BLaER1 (cell line): ENCODE data around the gene DYNLT4.
"Not testable (repeated sequence)": the region's sequence is repeated elsewhere in the genome, so short reads cannot be mapped to it uniquely, and the experiment has no call there.

Source experiments
- H3K27ac ChIP-seq: shearing (Covaris generic); formaldehyde crosslinking; 2 replicates; pipeline ENCODE4 v1.8.1; 2022
- H3K27me3 ChIP-seq: shearing (Covaris generic); formaldehyde crosslinking; 2 replicates; pipeline ENCODE4 v1.8.1; 2022
- H3K36me3 ChIP-seq: shearing (Covaris generic); formaldehyde crosslinking; 2 replicates; pipeline ENCODE4 v1.8.1; 2022
- H3K4me1 ChIP-seq: shearing (Covaris generic); formaldehyde crosslinking; 2 replicates; pipeline ENCODE4 v1.8.1; 2022
- H3K4me2 ChIP-seq: shearing (Covaris generic); formaldehyde crosslinking; 2 replicates; pipeline ENCODE4 v1.8.1; 2022
- H3K4me3 ChIP-seq: shearing (Covaris generic); formaldehyde crosslinking; 2 replicates; pipeline ENCODE4 v1.8.1; 2022
- H3K9ac ChIP-seq: shearing (Covaris generic); formaldehyde crosslinking; 2 replicates; pipeline ENCODE4 v1.8.1; 2022
- H3K9me3 ChIP-seq: shearing (Covaris generic); formaldehyde crosslinking; 2 replicates; pipeline ENCODE4 v1.8.1; 2022
- H4K20me1 ChIP-seq: shearing (Covaris generic); formaldehyde crosslinking; 2 replicates; pipeline ENCODE4 v1.8.1; 2022
- Cebpa-rat ChIP-seq: shearing (Covaris generic); IDR thresholded peaks from 2 replicates; pipeline ENCODE4 v1.8.1; 2022

Gene DYNLT4

GRCh38 chr1:44803062-44803311, 4.2 kb downstream of the DYNLT4 start:
- Histone ChIP-seq H3K27ac (no peak overlapping the region), H3K4me3 (no peak overlapping the region), H3K9ac (no peak overlapping the region), H4K20me1 (no peaks in the 10 kb centered on the region), H3K36me3 (peaks cover 53% of the 10 kb centered on the region), H3K9me3 (no peaks in the 10 kb centered on the region), H3K27me3 (no peaks in the 10 kb centered on the region), H3K4me2 (peak overlapping the region; percentile 81; the same call in 1 of the 2 replicates), H3K4me1 (peaks cover 71% of the 10 kb centered on the region)
- TF ChIP-seq Cebpa-rat = no peak

GRCh38 chr1:44802306-44803061, 4.7 kb downstream of the DYNLT4 start:
- no peak overlapping the region for H3K27ac ChIP-seq
- no peak for TF ChIP-seq Cebpa-rat
- peaks cover 53% of the 10 kb centered on the region for H3K36me3 ChIP-seq
- no peaks in the 10 kb centered on the region for H3K9me3 ChIP-seq
- peak overlapping the region; percentile 28; the same call in 1 of the 2 replicates for H3K4me3 ChIP-seq
- peak overlapping the region; percentile 41 for H3K9ac ChIP-seq
- peak overlapping the region; percentile 81 for H3K4me2 ChIP-seq
- H4K20me1 ChIP-seq = no peaks in the 10 kb centered on the region
- H3K27me3 ChIP-seq = no peaks in the 10 kb centered on the region
- peaks cover 66% of the 10 kb centered on the region for H3K4me1 ChIP-seq

GRCh38 chr1:44801491-44802305, 5.5 kb downstream of the DYNLT4 start:
- Histone ChIP-seq H3K27ac (no peak overlapping the region), H3K27me3 (no peaks in the 10 kb centered on the region), H3K4me3 (peak overlapping the region; percentile 91; the same call in 1 of the 2 replicates), H3K9me3 (no peaks in the 10 kb centered on the region), H3K9ac (peak overlapping the region; percentile 41), H4K20me1 (no peaks in the 10 kb centered on the region), H3K4me2 (peak overlapping the region; percentile 81), H3K36me3 (peaks cover 50% of the 10 kb centered on the region), H3K4me1 (peaks cover 58% of the 10 kb centered on the region)
- no peak for TF ChIP-seq Cebpa-rat

DNA sequence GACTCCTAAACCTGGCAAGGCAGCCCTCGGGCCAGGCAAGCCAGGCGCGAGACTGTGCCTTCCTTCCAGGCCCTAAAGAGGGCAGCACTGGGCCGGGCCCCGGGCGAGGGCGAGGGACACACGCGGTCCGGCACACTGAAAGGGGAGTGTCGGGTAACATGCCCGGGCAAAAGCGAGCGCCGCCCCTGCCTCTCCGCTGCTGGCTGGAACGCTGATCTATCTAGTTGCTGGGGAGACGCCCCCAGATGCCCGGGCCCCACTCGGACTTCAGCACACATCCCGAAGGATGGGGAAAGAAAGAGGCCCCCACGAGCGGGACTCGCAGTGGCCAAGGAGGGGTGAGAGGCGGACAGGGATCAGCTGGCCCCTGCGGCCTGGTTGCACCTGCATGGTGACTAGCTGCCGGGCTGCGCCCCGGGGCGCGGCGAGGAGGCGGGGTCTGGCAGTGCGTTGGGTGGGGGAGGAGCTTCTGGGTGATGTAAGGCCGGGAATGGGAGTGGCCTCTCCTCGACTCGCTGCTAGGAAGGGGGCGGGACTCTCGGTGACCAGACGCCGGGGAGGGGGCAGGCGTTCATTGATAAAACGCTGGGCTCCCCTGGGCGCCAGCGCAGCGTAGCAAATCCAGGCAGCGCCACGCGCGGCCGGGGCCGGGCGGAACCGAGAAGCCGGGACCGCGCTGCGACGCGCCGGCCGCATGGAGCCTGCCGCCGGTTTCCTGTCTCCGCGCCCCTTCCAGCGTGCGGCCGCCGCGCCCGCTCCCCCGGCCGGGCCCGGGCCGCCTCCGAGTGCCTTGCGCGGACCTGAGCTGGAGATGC, 7.2 kb downstream of the DYNLT4 start, which contains the start of gene PLK3:
TSS of gene PLK3 (plus strand) at position 608 of the 815 bp plus-strand sequence. CDS start at position 695, 87 bp downstream.
- peak within 1 kb of the TSS; percentile 81 for H3K4me2 ChIP-seq
- TF ChIP-seq Cebpa-rat = peak; percentile 23; the same call in 1 of the 2 replicates
- H3K4me3 ChIP-seq = peak within 1 kb of the TSS; percentile 91
- H4K20me1 ChIP-seq = no peaks in the 10 kb centered on the region
- H3K36me3 ChIP-seq = peaks cover 32% of the 10 kb centered on the region
- H3K9ac ChIP-seq = peak within 1 kb of the TSS; percentile 94
- no peaks in the 10 kb centered on the region for H3K27me3 ChIP-seq
- H3K9me3 ChIP-seq = no peaks in the 10 kb centered on the region
- H3K4me1 ChIP-seq = peaks cover 42% of the 10 kb centered on the region
- peak within 1 kb of the TSS; percentile 93 for H3K27ac ChIP-seq

DNA sequence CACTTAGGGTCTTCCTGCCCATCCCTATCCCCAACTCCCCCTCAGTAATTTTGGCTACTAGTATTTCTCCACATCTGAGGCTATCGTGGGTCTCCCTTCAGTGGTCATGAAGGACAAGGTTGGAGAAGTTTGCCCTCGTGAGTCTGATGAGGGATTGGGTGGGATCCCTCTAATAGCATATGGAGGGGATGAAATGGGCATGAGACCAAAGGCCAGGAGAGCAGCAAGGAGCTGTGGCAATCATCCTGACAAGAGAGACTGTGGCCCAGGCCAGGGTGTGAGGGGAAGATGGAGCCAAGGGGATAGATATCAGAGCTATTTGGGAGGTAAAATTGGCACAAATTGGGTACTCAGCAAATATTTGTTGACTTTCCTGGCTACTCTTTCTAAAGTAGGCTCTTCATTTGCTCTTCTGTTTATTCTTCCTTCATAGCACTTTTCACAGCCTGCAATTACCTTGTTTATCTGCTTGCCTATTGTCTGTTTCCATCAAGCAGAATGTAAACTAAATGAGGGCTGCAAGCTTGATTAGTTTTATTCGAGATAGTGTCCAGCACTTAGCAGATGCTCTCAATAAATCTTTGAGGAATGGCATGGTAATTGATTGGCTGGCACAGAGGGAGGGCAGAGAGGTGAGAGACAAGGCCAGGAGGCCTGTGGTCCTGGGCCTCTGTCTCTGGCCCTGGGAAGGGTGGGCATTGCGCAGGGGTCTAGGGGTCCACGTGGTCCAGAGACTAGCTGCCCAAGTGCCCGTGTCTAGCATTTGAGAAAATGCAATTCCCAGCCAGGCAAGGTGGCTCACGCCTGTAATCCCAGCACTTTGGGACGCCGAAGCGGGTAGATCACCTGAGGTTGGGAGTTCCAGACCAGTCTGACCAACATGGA, 8.4 kb downstream of the DYNLT4 start:
- peak overlapping the region; percentile 81 for H3K4me2 ChIP-seq
- no peaks in the 10 kb centered on the region for H3K27me3 ChIP-seq
- no peaks in the 10 kb centered on the region for H3K9me3 ChIP-seq
- peak overlapping the region; percentile 93 for H3K27ac ChIP-seq
- peaks cover 42% of the 10 kb centered on the region for H3K4me1 ChIP-seq
- TF ChIP-seq Cebpa-rat = no peak
- no peaks in the 10 kb centered on the region for H4K20me1 ChIP-seq
- H3K4me3 ChIP-seq = no peak overlapping the region
- H3K36me3 ChIP-seq = peaks cover 20% of the 10 kb centered on the region
- H3K9ac ChIP-seq = peak overlapping the region; percentile 94; the same call in 1 of the 2 replicates

- not testable (repeated sequence) for H3K27ac ChIP-seq, H3K9me3 ChIP-seq, H4K20me1 ChIP-seq, H3K4me3 ChIP-seq, H3K4me2 ChIP-seq, H3K9ac ChIP-seq, H3K27me3 ChIP-seq
- peaks cover 12% of the 10 kb centered on the region for H3K36me3 ChIP-seq
- peaks cover 34% of the 10 kb centered on the region for H3K4me1 ChIP-seq
Observed at GRCh38 chr1:44797886-44798285, 9.3 kb downstream of the DYNLT4 start.

- Histone ChIP-seq H3K9ac (no peak overlapping the region), H3K4me2 (no peak overlapping the region)
Observed at GRCh38 chr1:44792736-44793502, 14.2 kb downstream of the DYNLT4 start.

DNA sequence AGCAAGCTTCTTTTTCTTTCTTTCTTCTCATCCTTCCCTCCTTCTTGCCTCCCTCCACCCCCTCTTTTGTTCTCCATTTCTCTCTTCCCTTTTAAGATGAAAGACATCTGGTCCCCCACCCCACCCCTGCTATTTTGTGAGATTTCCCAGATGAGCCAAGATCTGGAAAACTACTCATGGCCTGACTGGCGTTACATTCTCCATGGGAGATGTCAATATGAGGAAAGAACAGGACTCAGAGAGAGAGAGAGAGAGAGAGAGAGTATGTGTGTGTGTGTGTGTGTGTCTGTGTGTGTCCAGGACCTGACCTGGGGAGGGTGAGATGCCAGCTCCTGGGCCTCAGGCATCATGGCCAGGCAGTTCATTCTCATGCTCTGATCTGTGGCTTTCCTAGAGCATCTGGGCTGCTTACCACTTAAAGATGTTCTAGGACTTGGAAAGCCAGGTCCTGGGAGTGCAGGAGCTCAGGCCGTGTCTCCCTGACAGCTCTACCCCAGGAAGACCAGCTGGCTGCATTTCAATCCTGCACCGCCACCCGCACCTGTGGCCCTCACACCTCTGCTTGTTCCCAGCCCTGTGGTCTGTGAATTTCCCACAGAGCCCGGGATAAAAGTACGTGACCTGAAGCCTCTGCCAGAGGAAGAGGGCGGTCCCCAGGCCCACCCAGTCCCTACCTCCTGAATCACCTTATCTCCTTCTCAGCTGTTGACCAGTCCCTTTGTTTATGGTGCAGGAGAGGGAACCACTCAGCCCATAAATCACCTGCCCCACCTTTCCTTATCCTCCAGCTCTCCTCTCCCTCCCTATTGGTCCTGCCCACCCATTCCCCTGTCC, 16.0 kb downstream of the DYNLT4 start:
- no peaks in the 10 kb centered on the region for H3K9me3 ChIP-seq
- H4K20me1 ChIP-seq = no peaks in the 10 kb centered on the region
- H3K27me3 ChIP-seq = no peaks in the 10 kb centered on the region
- H3K4me1 ChIP-seq = peaks cover 9% of the 10 kb centered on the region
- no peaks in the 10 kb centered on the region for H3K36me3 ChIP-seq
- H3K4me2 ChIP-seq = no peak overlapping the region
- H3K9ac ChIP-seq = no peak overlapping the region
- no peak overlapping the region for H3K4me3 ChIP-seq
- no peak for TF ChIP-seq Cebpa-rat
- no peak overlapping the region for H3K27ac ChIP-seq

More at GRCh38 chr1:44792736-44793502, 14.2 kb downstream of the DYNLT4 start:
- Histone ChIP-seq H3K36me3 (no peaks in the 10 kb centered on the region), H3K4me1 (no peaks in the 10 kb centered on the region), H3K4me3 (no peak overlapping the region), H3K9me3 (no peaks in the 10 kb centered on the region), H3K27ac (0 out of 2 replicates have a peak overlapping the region, but pooled peaks have one; percentile 44), H4K20me1 (no peaks in the 10 kb centered on the region), H3K27me3 (no peaks in the 10 kb centered on the region)
- no peak for TF ChIP-seq Cebpa-rat
